Measurements from ENCODE around the gene SDK2.

- TF ChIP-seq CTCF (IDR thresholded peaks at IDR 0.05) (no peak), POLR2A (IDR thresholded peaks at IDR 0.05) (no peak)
Observed at GRCh38 chr17:73356561-73357170, 287.6 kb downstream of the SDK2 start.

Measured in right lobe of liver (tissue), 4 donors.